Activated naive CD8-positive, alpha-beta T cell treated with anti-CD3 and anti-CD28 coated beads, Interleukin-2, amount 10 ng/mL, durations not matched to agents 7 days and 5 days (primary cell): ENCODE data around the gene SYNDIG1. TPM values are rescaled to one million over a fixed set of nuclear protein-coding genes. Genes with fewer than 3 reads are reported as not detected.

Source experiments
- ATAC-seq: fragments of 150-1000 bp; cut with Tn5 transposase; one replicate; pipeline ENCODE4 v1.10.0; 2021; ENCODE audit warnings: low read depth, moderate library complexity
- POLR2A ChIA-PET: fragments of 350-600 bp; sonication (Branson Sonifier 250); formaldehyde crosslinking; loops from one replicate; lab custom pipeline; 2021; ENCODE audit warnings: antibody characterized with exemption; lab: Charles Lee
- DNase-seq: peaks from one replicate; pipeline ENCODE4 v3.0.0; 2021
- H3K27ac Mint-ChIP-seq: one replicate; pipeline ENCODE4 v1.8.0; 2022; ENCODE audit warnings: mild to moderate bottlenecking, mixed read lengths
- H3K27me3 Mint-ChIP-seq: one replicate; pipeline ENCODE4 v1.8.0; 2022; ENCODE audit warnings: mild to moderate bottlenecking, moderate library complexity, mixed read lengths
- H3K36me3 Mint-ChIP-seq: one replicate; pipeline ENCODE4 v1.8.0; 2021; ENCODE audit warnings: mild to moderate bottlenecking, mixed read lengths
- H3K4me1 Mint-ChIP-seq: one replicate; pipeline ENCODE4 v1.8.0; 2021; ENCODE audit warnings: mixed read lengths
- H3K4me3 Mint-ChIP-seq: one replicate; pipeline ENCODE4 v1.8.0; 2022; ENCODE audit warnings: mild to moderate bottlenecking, moderate library complexity, mixed read lengths
- H3K9me3 Mint-ChIP-seq: one replicate; pipeline ENCODE4 v1.8.0; 2021; ENCODE audit warnings: mixed read lengths
- total RNA-seq, 2 experiments: library from RNA; stranded (reverse); gene quantifications; one replicate each; pipeline ENCODE4 v1.2.3, GENCODE V29; 2021

SYNDIG1 gene
- total RNA-seq, 2 experiments from 2014 or later, result not detected

DNA sequence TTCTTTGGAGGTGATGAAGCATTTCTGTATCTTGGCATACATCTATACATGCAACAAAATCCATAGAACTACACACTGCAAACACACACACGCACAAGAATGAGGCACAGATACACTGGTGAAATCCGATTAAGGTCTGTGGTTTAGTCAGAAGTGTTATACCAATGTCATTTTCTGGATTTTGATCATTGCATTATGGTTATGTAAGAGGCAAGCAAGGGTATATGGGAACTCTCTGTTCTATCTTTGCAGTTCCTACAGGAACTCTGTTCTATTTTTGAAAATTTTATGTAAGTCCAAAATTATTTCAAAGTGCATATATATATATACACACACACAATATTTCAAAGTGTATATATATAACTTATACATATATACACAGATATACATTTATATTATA lies 101.7 kb downstream of the SYNDIG1 start:
- no peaks in the 10 kb centered on the region for H3K9me3 Mint-ChIP-seq
- POLR2A ChIA-PET, result no interaction called here
- no peaks in the 10 kb centered on the region for H3K27me3 Mint-ChIP-seq
- no peak overlapping the region for H3K27ac Mint-ChIP-seq
- H3K4me3 Mint-ChIP-seq, result no peak overlapping the region
- H3K36me3 Mint-ChIP-seq, result no peaks in the 10 kb centered on the region
- DNase-seq, result no peak
- no peaks in the 10 kb centered on the region for H3K4me1 Mint-ChIP-seq
- ATAC-seq, result no peak

DNA sequence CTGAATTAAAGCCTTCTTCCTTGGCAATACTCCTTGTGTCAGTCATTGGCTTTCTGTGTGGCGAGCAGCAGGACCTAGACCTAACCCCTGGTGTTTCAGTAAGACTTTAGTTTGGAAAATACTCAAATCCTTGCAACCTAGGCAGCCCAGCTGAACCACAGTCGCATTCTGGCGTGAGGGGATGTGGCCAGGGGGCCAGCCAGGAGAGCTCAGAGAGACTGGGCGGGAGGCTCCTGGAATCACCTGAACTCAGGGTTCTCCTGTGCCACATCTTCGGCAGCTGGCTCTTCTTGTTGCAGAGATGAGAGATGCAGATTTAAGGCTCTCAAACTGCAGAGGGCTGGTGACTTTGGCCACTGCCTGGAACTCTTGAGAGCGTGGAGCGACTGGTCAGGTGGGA lies 102.7 kb downstream of the SYNDIG1 start:
- no peak for ATAC-seq
- no peak for DNase-seq
- Mint-ChIP-seq H3K9me3 (no peaks in the 10 kb centered on the region), H3K27me3 (no peaks in the 10 kb centered on the region), H3K27ac (no peak overlapping the region), H3K4me1 (no peaks in the 10 kb centered on the region), H3K4me3 (no peak overlapping the region), H3K36me3 (no peaks in the 10 kb centered on the region)
- POLR2A ChIA-PET, result no interaction called here

DNA sequence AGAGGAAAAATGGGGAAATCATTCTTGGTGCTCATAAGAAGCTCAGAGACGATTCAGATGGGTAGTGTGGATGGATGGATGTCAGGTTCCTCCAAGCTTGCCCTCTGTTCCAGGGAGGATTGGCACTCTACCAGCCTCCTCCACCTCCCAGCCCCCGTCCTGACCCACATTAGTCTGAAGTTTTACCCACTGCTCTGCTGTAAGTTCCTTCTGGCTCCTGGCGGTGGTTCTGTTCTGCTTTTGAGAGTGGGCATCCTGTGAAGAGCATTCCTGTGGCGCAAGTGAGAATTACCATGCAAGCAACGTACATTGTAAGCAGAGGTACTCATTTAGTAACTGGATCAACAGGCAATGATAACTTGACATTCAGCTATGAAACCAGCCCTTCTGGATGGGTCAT lies 103.4 kb downstream of the SYNDIG1 start:
- ATAC-seq, result no peak
- POLR2A ChIA-PET, result no interaction called here
- no peak overlapping the region for H3K27ac Mint-ChIP-seq

DNA sequence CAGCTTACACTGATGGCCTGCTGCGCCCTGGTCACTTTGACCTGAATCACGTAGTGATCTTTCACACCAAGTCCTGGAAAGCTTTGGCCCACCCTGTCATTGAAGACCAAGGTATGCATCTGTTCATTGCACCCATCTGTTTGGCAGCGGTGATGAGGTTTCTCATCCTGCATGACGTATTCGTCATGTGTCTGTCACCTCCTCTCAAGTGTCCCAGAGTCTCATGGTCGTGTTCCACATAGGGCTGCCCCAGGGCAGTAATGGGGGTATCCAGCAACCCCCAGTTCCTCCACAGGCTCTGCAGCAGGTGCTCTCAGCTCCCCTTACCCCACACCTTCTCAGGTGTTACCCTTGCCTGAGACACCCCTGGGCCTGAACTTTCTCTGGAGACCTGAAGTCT lies 104.1 kb downstream of the SYNDIG1 start:
- Mint-ChIP-seq H3K27me3 (no peaks in the 10 kb centered on the region), H3K9me3 (no peaks in the 10 kb centered on the region), H3K36me3 (no peaks in the 10 kb centered on the region), H3K4me3 (no peak overlapping the region), H3K4me1 (no peaks in the 10 kb centered on the region), H3K27ac (no peak overlapping the region)
- POLR2A ChIA-PET, result no interaction called here
- no peak for DNase-seq
- ATAC-seq, result no peak

More for the DNA sequence above, 103.4 kb downstream of the SYNDIG1 start:
- Mint-ChIP-seq H3K9me3 (no peaks in the 10 kb centered on the region), H3K4me3 (no peak overlapping the region), H3K36me3 (no peaks in the 10 kb centered on the region), H3K27me3 (no peaks in the 10 kb centered on the region), H3K4me1 (no peaks in the 10 kb centered on the region)
- DNase-seq, result no peak

DNA sequence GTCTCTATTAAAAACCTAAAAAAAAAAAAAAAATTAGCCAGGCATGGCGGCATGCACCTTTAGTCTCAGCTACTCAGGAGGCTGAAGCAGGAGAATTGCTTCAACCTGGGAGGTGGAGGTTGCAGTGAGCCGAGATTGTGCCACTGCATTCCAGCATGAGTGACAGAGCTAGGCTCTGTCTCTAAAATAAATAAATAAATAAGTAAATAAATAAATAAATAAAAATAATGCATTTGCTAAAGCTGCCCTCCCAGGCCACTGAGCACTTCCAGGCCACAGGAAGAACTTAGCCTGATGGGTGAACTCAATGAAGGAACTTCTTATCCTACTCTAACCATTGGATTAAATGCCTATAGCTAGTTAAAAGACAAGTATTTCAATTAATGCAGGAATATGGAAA lies 104.9 kb downstream of the SYNDIG1 start:
- Mint-ChIP-seq H3K36me3 (no peaks in the 10 kb centered on the region), H3K4me1 (no peaks in the 10 kb centered on the region), H3K27ac (no peak overlapping the region), H3K9me3 (no peaks in the 10 kb centered on the region), H3K27me3 (no peaks in the 10 kb centered on the region), H3K4me3 (no peak overlapping the region)
- no peak for DNase-seq
- POLR2A ChIA-PET, result no interaction called here
- ATAC-seq, result no peak

DNA sequence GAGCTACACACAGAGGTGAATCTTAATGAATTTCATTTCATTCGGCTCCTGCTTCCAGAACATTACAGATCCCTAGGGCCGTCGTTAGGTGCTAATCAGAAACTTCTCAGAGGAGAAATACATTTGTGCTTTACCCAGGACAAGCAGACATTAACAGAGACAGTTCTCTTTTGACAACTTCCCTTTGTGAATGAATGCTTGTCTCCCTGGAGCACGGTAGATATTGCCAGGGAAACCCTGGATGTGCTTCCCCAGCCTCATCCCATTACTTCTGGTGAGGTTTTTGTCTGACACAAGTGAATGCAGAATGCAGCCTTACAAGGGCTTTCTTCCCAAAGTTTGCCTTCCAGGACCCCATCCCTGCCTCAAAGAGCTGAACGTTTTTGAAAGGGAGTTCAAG lies 105.4 kb downstream of the SYNDIG1 start:
- H3K27ac Mint-ChIP-seq, result no peak overlapping the region
- H3K36me3 Mint-ChIP-seq, result no peaks in the 10 kb centered on the region
- no peak overlapping the region for H3K4me3 Mint-ChIP-seq
- H3K9me3 Mint-ChIP-seq, result no peaks in the 10 kb centered on the region
- POLR2A ChIA-PET, result no interaction called here
- no peaks in the 10 kb centered on the region for H3K4me1 Mint-ChIP-seq
- ATAC-seq (no peak), DNase-seq (no peak)
- H3K27me3 Mint-ChIP-seq, result no peaks in the 10 kb centered on the region

DNA sequence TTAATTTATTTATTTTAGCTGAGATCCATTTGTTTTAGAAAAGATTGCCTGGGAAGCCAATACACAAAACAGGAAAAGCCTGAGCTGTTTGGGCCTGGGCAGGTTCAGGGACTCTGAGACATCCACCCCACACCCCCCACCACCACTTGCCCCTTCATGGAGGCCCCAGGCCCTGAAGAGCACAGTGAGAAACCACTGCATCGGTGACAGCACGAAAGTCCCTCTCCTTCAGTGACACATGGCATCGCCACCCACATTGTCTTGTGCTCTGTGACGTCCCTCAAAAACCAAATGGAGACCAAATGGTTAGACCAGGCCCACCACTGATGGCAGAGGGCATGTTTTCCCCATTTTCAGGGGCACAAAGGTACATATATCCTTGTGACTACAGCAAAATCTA lies 106.4 kb downstream of the SYNDIG1 start:
- no peaks in the 10 kb centered on the region for H3K27me3 Mint-ChIP-seq
- H3K4me3 Mint-ChIP-seq, result no peak overlapping the region
- DNase-seq (no peak), ATAC-seq (no peak)
- H3K4me1 Mint-ChIP-seq, result no peaks in the 10 kb centered on the region
- POLR2A ChIA-PET, result no interaction called here
- H3K36me3 Mint-ChIP-seq, result no peaks in the 10 kb centered on the region
- H3K9me3 Mint-ChIP-seq, result no peaks in the 10 kb centered on the region
- no peak overlapping the region for H3K27ac Mint-ChIP-seq

DNA sequence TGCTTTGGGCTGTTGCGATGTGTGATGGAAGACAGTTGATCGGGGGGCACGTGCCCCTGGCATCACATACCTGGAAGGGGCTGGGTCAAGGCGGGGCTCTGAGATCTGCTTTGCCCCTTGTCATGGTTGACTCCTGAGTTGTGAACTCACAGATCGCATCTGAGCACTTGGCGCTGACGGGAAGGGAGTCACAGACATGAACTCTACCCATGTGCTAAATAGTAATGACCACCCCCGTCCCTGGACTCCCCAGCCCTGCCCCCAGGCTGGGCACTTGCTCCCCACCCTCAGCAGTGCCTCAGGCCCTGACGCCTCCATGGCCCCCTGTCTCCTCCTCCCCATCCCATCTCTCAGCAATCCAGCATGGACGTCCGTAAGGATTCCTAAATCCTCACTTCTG lies 107.0 kb downstream of the SYNDIG1 start:
- DNase-seq, result no peak
- Mint-ChIP-seq H3K36me3 (no peaks in the 10 kb centered on the region), H3K27ac (no peak overlapping the region), H3K4me3 (no peak overlapping the region), H3K4me1 (no peaks in the 10 kb centered on the region), H3K27me3 (no peaks in the 10 kb centered on the region), H3K9me3 (no peaks in the 10 kb centered on the region)
- ATAC-seq, result no peak
- POLR2A ChIA-PET, result no interaction called here

DNA sequence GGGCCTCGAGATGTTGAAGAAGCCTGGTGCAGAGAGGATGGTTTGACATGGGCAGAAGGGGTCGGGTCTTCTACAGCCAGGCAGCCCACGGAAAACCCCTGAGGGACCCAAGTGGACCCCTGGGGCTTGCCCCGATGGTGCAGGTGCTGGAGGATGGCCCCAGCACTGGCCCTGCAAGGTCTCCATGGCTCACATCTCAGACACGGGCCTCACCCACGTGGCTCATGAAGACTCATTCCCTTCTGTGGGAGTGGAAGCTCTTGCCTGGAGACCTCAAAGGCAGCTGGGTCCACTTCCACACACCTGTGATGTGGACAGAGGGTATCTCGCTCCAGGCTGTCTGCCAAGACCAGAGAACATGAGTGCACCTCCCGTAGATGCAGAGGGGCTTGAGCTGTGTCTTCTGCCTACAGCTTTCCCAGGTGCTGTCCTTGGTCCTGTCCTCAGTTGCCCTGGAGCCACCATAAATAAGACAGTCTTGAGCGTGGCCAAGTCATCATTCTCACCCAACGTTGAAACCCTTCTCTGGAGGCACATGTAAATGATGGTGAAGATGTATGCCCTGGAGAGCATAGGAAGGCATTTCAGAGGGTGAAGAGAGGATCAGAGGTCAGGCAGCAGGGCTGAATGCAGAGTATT lies 108.0 kb downstream of the SYNDIG1 start:
- POLR2A ChIA-PET, result no interaction called here
- DNase-seq (no peak), ATAC-seq (no peak)
- Mint-ChIP-seq H3K27ac (no peak overlapping the region), H3K4me1 (no peaks in the 10 kb centered on the region), H3K36me3 (no peaks in the 10 kb centered on the region), H3K4me3 (no peak overlapping the region), H3K27me3 (no peaks in the 10 kb centered on the region), H3K9me3 (no peaks in the 10 kb centered on the region)

DNA sequence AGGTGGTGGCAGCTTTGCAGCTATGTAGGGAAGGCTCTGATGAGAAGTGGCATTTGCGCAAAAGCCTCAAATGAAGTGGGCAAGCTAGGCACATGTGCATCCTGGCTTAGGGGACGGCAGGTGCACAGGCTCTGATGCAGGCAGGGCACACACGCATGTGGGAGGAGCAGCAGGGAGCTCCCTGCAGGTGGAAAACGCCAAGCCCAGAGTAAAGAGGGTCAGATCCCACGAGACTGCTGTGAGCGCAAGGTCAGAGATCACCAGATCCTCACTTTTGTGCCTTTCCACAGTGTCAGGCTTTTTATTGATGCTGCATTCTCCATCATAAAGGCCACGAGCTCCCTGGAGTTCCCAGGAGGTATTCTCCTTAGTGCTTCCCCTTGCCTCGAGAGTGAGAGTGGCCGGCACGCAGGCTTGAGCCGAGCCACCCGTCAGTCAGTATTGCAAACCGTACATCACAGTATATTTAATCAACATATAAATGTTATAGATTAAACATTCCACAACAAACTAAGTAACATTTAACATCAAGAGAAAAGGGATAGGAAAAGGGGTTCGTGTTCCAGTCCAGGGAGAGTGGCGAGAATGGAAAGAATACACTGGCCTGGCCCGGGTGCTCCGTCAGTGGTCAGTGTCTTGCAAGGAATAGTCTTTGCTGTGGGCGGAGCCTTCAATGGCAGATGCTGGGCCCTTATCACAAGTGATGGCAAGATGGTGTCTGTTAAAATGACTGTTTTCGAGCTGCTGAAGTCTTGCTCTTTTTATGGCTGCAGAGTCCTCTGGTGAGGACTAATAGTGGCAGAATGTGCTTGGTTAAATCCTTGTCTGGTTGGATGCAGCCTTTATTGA lies 109.4 kb downstream of the SYNDIG1 start:
- no peak for ATAC-seq
- no peak overlapping the region for H3K27ac Mint-ChIP-seq

DNA sequence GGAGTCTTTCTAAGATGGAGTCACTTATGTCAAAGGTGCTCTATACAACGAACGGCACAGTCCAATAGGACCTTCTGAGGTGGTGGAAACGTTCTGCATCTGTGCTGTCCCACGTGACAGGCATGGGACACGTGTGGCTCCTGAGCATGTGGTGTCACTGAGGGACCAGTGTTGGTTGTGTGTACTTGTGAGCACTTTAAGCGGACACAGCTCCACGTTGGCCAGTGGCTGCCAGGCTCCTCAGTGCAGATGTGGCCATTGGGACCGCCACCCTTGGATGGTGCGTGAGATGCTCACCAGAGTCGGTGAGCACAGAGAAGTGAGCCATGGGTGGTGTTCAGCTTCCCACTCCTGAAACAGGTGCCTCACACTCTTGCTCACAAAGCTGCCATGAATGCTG lies 110.0 kb downstream of the SYNDIG1 start:
- POLR2A ChIA-PET, result no interaction called here
- DNase-seq, result no peak
- Mint-ChIP-seq H3K27ac (no peak overlapping the region), H3K36me3 (no peaks in the 10 kb centered on the region), H3K4me1 (no peaks in the 10 kb centered on the region), H3K4me3 (no peak overlapping the region), H3K27me3 (no peaks in the 10 kb centered on the region), H3K9me3 (no peaks in the 10 kb centered on the region)
- no peak for ATAC-seq

More for the DNA sequence above, 109.4 kb downstream of the SYNDIG1 start:
- H3K36me3 Mint-ChIP-seq, result no peaks in the 10 kb centered on the region
- no peaks in the 10 kb centered on the region for H3K27me3 Mint-ChIP-seq
- no peak overlapping the region for H3K4me3 Mint-ChIP-seq
- DNase-seq, result no peak
- H3K4me1 Mint-ChIP-seq, result no peaks in the 10 kb centered on the region
- H3K9me3 Mint-ChIP-seq, result no peaks in the 10 kb centered on the region
- POLR2A ChIA-PET, result no interaction called here

DNA sequence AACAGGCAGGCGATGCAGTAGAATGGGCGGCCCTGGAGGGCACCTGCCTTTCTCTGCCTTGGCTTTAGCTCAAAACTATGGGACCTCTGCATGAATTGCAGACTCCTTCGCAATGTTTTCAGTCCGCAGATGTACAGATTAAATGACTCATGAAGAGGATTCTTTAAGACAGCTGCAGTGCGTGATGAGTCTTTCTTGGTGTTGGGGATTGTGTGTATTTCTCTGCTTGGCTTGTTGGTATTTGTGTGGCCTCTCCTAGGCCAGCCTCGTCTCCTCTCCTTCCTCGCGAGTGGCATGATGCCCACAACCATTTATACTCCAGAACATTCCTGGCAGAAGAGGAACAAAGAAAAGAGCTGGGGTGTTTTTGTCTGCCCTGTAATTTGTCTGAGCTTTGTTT lies 110.6 kb downstream of the SYNDIG1 start:
- H3K4me1 Mint-ChIP-seq, result no peaks in the 10 kb centered on the region
- H3K4me3 Mint-ChIP-seq, result no peak overlapping the region
- no peaks in the 10 kb centered on the region for H3K9me3 Mint-ChIP-seq
- H3K27ac Mint-ChIP-seq, result no peak overlapping the region
- ATAC-seq, result no peak
- no peak for DNase-seq
- POLR2A ChIA-PET, result no interaction called here
- no peaks in the 10 kb centered on the region for H3K36me3 Mint-ChIP-seq
- H3K27me3 Mint-ChIP-seq, result no peaks in the 10 kb centered on the region

DNA sequence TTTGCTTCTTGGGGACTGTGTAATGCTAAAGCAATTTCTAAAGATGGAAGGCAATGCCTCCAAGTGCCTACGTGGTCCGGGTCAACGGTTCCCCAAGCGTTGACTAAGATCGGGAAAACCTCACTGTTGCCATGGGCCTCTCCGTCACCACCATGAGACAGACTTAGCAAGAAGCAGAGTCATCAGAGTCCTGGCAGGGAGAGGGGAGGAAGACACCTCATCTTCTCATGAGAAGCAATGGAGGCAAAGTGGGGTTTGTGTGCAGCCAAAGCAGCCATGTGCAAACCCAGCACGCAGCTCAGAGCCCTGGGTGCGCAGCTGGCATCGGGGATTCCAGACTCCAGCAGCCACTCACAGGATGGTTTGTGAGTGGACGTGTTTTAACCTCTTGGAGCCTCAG lies 111.4 kb downstream of the SYNDIG1 start:
- Mint-ChIP-seq H3K9me3 (no peaks in the 10 kb centered on the region), H3K27ac (no peak overlapping the region), H3K27me3 (no peaks in the 10 kb centered on the region), H3K4me3 (no peak overlapping the region), H3K36me3 (no peaks in the 10 kb centered on the region), H3K4me1 (no peaks in the 10 kb centered on the region)
- POLR2A ChIA-PET, result no interaction called here
- DNase-seq (no peak), ATAC-seq (no peak)

DNA sequence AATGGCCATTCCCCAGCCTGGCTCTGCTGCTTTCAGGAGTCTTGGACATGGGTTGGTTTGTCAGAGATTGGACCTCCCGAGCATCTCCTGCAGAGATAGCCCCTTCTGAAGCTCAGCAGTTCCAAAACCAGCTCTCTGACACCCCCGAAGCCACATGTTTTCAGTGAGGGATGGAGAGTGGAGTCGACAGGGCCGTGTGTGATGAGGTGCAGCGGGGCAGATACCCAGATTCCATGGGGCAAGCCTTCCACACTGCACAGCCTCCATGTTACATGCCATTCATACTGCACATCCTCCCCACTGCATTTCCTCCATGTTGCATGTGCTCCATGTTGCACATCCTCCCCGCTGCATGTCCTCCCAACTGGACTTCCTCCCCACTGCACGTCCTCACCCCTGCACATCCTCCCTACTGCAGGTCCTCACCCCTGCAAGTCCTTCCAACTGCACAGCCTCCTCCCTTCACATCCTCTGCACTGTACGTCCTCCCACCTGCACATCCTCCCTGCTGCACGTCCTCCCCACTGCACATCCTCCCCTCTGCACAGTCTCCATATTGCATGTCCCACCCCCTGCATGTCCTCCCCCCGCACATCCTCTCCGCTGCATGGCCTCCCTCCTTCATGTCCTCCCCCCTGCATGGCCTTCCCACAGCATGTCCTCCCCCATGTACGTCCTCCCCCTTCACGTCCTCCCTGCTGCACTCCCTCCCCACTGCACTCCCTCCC lies 112.2 kb downstream of the SYNDIG1 start:
- ATAC-seq (no peak), DNase-seq (no peak)
- H3K27ac Mint-ChIP-seq, result no peak overlapping the region
- POLR2A ChIA-PET, result no interaction called here
- H3K4me1 Mint-ChIP-seq, result no peaks in the 10 kb centered on the region
- H3K27me3 Mint-ChIP-seq, result no peaks in the 10 kb centered on the region
- H3K9me3 Mint-ChIP-seq, result no peaks in the 10 kb centered on the region
- no peaks in the 10 kb centered on the region for H3K36me3 Mint-ChIP-seq
- H3K4me3 Mint-ChIP-seq, result no peak overlapping the region
